Measurements from ENCODE around the gene WNT7B.
"Not testable (repeated sequence)": the region's sequence is repeated elsewhere in the genome, so short reads cannot be mapped to it uniquely, and the experiment has no call there.

Gene WNT7B

GRCh38 chr22:46012182-46012880 is 35.4 kb upstream of the WNT7B start:
- peaks cover 17% of the 10 kb centered on the region for H3K4me1 Mint-ChIP-seq
- CTCF ChIA-PET, result interaction anchor here (0.9 to 11.3 kb wide), 4 partner anchors 17 to 107 kb away, joined by 3 to 257 read pairs (median 14); no protein-coding TSS in a partner anchor
- no peak for DNase-seq
- no peaks in the 10 kb centered on the region for H3K36me3 Mint-ChIP-seq
- H3K9me3 Mint-ChIP-seq, result peaks cover 8% of the 10 kb centered on the region
- H3K4me3 Mint-ChIP-seq, result no peak overlapping the region
- H3K27me3 Mint-ChIP-seq, result peaks cover 20% of the 10 kb centered on the region
- no peak overlapping the region for H3K27ac Mint-ChIP-seq

DNA sequence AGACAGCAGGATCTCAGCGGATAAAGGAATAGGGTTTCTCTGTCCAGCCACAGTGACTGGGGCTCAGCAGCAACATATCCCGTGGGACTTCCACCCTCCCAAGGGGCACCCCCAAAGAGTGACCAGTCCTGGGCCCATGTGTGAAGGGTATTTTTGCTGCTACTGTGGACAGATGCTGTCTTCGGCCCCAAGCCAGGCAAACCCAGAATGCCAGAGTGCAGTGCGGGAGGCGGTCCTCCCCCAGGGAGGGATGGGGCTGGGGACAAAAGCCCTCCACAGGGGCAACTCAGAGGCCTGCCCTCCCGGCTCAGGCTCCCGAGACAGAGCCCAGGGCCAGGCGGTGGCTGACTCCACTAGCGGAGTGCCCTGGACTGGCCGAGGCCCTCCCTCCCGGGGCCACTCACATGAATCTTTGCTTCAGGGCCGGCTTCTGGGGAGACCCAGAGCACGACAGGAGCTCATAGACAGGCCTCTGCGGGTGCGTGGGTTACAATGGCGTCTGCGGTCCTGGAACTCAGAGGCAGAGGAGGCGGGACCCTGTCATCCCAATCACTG is 34.7 kb upstream of the WNT7B start:
- CTCF ChIA-PET, result interaction anchor here (1.1 to 11.3 kb wide), 3 partner anchors 16 to 108 kb away, joined by 3 to 257 read pairs (median 4); no protein-coding TSS in a partner anchor
- Mint-ChIP-seq H3K4me3 (no peak overlapping the region), H3K36me3 (no peaks in the 10 kb centered on the region), H3K27me3 (peaks cover 20% of the 10 kb centered on the region), H3K9me3 (peaks cover 8% of the 10 kb centered on the region), H3K4me1 (peaks cover 17% of the 10 kb centered on the region), H3K27ac (no peak overlapping the region)
- DNase-seq, result no peak

DNA sequence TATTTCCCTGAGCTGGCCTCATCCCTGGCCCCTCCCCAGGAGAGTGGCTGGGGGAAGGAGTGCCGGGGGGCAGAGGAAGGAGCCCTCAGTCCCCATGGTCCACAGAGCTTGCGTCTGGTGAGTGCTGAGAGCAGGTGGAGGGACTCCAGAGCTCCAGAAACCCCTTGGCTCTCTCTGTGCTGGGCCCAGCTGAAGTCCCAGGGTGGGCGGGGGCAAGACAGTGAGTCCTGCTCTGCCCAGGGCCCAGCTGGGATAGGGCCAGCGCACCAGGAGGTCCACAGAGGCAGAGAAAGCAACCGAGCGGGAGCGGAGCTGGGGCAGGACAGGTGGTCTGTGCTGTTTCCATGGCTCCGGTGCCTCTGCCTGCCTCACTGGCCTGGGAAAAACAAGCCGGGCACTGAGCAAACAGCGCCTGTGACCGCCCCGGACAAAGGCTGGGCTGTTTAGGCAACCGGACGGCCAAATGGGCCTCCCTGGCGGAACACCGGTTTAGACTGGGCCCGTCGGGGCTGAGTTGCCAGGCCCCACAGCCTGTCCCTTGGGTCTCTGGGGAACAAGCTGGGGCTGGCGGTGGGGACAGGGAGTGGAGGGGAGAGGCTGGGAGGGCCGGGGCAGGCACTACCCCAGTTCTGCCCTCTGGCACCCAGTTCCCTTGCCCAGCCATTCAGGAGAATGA is 34.1 kb upstream of the WNT7B start:
- no peak for DNase-seq

GRCh38 chr22:46010207-46010867 is 33.4 kb upstream of the WNT7B start:
- Mint-ChIP-seq H3K27ac (no peak overlapping the region), H3K27me3 (peaks cover 25% of the 10 kb centered on the region), H3K4me1 (peaks cover 22% of the 10 kb centered on the region), H3K36me3 (no peaks in the 10 kb centered on the region), H3K9me3 (peaks cover 8% of the 10 kb centered on the region), H3K4me3 (no peak overlapping the region)
- no peak for DNase-seq
- CTCF ChIA-PET, result interaction anchor here (1.1 to 11.3 kb wide), 2 partner anchors 26 to 109 kb away, joined by 3 to 257 read pairs; no protein-coding TSS in a partner anchor

More for the DNA sequence above, 34.1 kb upstream of the WNT7B start:
- Mint-ChIP-seq H3K9me3 (peaks cover 8% of the 10 kb centered on the region), H3K36me3 (no peaks in the 10 kb centered on the region), H3K4me3 (no peak overlapping the region), H3K27me3 (peaks cover 24% of the 10 kb centered on the region), H3K4me1 (peaks cover 20% of the 10 kb centered on the region), H3K27ac (no peak overlapping the region)
- CTCF ChIA-PET, result interaction anchor here (1.1 to 11.3 kb wide), 2 partner anchors 26 to 108 kb away, joined by 3 to 257 read pairs; no protein-coding TSS in a partner anchor

DNA sequence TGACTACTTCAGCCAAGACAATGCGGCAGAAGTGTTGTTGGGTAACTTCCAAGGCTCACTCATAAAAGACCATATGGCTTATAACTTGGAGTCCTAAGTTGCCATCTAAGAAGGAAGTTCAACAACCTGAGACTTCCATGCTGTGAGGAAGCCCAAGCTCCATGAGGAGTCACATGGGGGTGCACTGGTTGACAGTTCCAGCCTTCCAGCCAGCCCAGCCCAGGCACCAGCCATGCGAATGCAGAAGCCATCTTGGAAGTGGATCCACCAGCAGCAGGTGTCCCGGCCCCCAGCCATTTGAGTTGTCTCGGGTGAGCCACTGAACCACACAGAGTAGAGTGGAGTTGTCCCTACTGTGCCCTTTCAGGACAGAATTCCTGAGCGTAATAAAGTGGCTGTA is 32.8 kb upstream of the WNT7B start:
- peaks cover 8% of the 10 kb centered on the region for H3K9me3 Mint-ChIP-seq
- no peak for DNase-seq
- CTCF ChIA-PET, result interaction anchor here (5.2 to 11.3 kb wide), 2 partner anchors 13 to 109 kb away, joined by 56 to 257 read pairs; no protein-coding TSS in a partner anchor
- peaks cover 21% of the 10 kb centered on the region for H3K27me3 Mint-ChIP-seq
- H3K36me3 Mint-ChIP-seq, result no peaks in the 10 kb centered on the region
- H3K4me1 Mint-ChIP-seq, result peaks cover 18% of the 10 kb centered on the region
- H3K27ac Mint-ChIP-seq, result no peak overlapping the region
- no peak overlapping the region for H3K4me3 Mint-ChIP-seq

DNA sequence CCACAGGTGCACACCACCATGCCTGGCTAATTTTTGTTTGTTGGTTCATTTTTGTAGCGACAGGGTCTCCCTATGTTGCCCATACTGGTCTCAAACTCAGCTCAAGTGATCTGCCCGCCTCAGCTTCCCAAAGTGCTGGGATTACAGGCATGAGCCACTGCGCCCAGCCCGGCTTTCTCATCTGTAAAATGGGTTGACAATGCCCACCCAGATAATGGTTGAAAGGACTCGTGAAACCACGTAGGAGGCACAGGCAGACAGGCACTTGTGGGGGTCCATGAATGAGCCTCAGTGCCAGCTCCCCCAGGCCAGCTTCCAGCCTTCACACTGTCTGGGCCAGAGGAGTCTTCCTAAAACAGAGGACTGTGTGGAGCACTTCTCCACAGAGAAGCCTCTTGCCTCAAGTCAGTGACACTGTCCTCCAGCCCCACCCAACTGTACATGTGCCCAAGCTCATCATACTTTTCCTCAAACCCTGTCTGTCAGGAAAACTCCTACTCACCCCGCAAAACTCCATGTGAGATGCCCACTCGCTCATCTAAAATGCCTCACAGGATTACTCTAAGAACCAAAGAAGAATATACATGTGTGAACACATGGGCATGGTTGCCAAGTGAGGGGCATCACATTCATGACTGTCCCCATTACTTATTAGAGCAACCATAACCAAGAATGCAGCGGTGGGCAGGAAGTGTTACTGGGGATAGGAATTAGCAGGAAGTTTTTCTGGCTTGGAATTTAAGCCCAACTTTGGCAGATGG is 32.1 kb upstream of the WNT7B start:
- CTCF ChIA-PET, result interaction anchor here (5.2 to 11.3 kb wide), 2 partner anchors 12 to 110 kb away, joined by 56 to 257 read pairs; no protein-coding TSS in a partner anchor
- DNase-seq, result no peak
- no peak overlapping the region for H3K4me3 Mint-ChIP-seq
- peaks cover 18% of the 10 kb centered on the region for H3K4me1 Mint-ChIP-seq
- H3K27me3 Mint-ChIP-seq, result peaks cover 18% of the 10 kb centered on the region
- H3K27ac Mint-ChIP-seq, result no peak overlapping the region
- H3K9me3 Mint-ChIP-seq, result peaks cover 8% of the 10 kb centered on the region
- no peaks in the 10 kb centered on the region for H3K36me3 Mint-ChIP-seq

DNA sequence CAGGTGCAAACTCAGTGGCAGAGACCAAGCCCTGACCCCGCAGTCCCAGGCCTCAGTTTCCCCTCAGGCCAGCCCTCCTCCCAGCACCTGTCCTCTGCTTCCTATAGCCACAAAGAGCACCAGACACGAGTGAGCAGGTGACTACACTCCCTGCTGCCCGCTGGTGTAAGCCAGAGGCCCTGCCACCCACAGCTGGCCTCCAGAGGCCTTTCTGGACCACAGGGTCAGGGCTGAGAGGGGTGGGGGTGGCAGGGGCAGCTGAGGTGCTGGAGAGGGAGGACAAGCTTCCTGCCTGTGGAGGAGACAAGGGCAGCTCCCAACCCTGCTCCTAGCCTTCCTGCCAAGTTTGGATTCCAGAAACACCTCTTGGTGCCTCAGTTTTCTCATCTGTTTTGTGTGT is 31.3 kb upstream of the WNT7B start:
- Mint-ChIP-seq H3K27me3 (peaks cover 10% of the 10 kb centered on the region), H3K9me3 (peaks cover 8% of the 10 kb centered on the region), H3K36me3 (no peaks in the 10 kb centered on the region), H3K27ac (no peak overlapping the region), H3K4me1 (peaks cover 12% of the 10 kb centered on the region), H3K4me3 (no peak overlapping the region)
- DNase-seq, result no peak
- CTCF ChIA-PET, result interaction anchor here (0.8 to 11.3 kb wide), 4 partner anchors 12 to 111 kb away, joined by 3 to 257 read pairs (median 40); no protein-coding TSS in a partner anchor

- Mint-ChIP-seq H3K27ac (no peak overlapping the region), H3K27me3 (peaks cover 9% of the 10 kb centered on the region), H3K4me3 (no peak overlapping the region), H3K4me1 (peaks cover 9% of the 10 kb centered on the region), H3K9me3 (peaks cover 8% of the 10 kb centered on the region), H3K36me3 (no peaks in the 10 kb centered on the region)
- DNase-seq, result no peak
- CTCF ChIA-PET, result interaction anchor here (0.8 to 11.3 kb wide), 5 partner anchors 11 to 111 kb away, joined by 3 to 257 read pairs (median 50); no protein-coding TSS in a partner anchor
Observed at GRCh38 chr22:46007848-46008261, 30.9 kb upstream of the WNT7B start.

GRCh38 chr22:46007003-46007847 is 30.3 kb upstream of the WNT7B start:
- H3K4me1 Mint-ChIP-seq, result peaks cover 9% of the 10 kb centered on the region
- no peak overlapping the region for H3K4me3 Mint-ChIP-seq
- CTCF ChIA-PET, result interaction anchor here (0.7 to 11.3 kb wide), 27 partner anchors 8 to 362 kb away, joined by 3 to 257 read pairs (median 5); no protein-coding TSS in a partner anchor
- H3K36me3 Mint-ChIP-seq, result no peaks in the 10 kb centered on the region
- DNase-seq, result no peak
- H3K9me3 Mint-ChIP-seq, result peaks cover 8% of the 10 kb centered on the region
- no peak overlapping the region for H3K27ac Mint-ChIP-seq
- peaks cover 9% of the 10 kb centered on the region for H3K27me3 Mint-ChIP-seq

DNA sequence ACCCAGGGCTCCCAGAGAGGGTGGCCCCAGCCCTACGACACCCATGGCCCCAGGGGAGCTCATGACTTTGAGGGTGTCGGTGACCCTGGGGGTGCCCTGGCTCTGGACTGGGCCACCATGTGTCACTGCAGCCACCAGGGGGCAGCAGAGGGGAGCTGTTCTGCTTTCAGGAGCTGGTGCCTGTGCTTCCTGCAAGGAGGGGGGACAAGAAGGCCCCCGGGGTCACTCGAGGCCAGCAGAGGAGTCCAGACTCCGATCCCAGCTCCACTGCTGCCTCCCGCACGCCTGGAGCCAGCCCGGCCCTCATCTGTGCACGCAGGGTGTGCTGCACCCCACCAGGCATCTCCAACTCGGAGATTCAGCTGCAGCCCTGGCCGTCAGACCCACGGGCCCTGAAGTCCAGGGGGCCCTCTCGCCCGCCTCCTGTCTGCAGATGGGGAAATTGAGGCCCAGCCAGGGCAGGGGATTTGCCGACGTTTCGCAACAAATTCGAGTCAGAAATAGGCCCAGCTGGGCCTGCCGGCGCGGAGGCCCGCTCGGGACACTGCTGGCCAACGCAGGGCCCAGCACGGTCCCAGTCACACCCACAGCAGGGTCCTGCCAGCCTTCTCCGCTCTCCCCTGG is 29.5 kb upstream of the WNT7B start:
- peak; percentile 91 for DNase-seq
- Mint-ChIP-seq H3K4me1 (peaks cover 9% of the 10 kb centered on the region), H3K27ac (no peak overlapping the region), H3K9me3 (peaks cover 8% of the 10 kb centered on the region), H3K4me3 (no peak overlapping the region), H3K36me3 (no peaks in the 10 kb centered on the region), H3K27me3 (peaks cover 9% of the 10 kb centered on the region)
- CTCF ChIA-PET, result interaction anchor here (0.7 to 11.3 kb wide), 32 partner anchors 9 to 361 kb away, joined by 3 to 257 read pairs (median 5); no protein-coding TSS in a partner anchor

- not testable (repeated sequence) for H3K4me1 Mint-ChIP-seq, H3K9me3 Mint-ChIP-seq, H3K27me3 Mint-ChIP-seq, H3K27ac Mint-ChIP-seq, H3K4me3 Mint-ChIP-seq, DNase-seq, H3K36me3 Mint-ChIP-seq
- CTCF ChIA-PET, result interaction anchor here (0.5 to 11.3 kb wide), 16 partner anchors 9 to 308 kb away, joined by 3 to 257 read pairs (median 7); no protein-coding TSS in a partner anchor
Observed at GRCh38 chr22:46005116-46005705, 28.2 kb upstream of the WNT7B start.
